Endothelial cell of hepatic sinusoid (primary cell): ENCODE measurements around the gene OR1A2.
"Not testable (repeated sequence)": the region's sequence is repeated elsewhere in the genome, so short reads cannot be mapped to it uniquely, and the experiment has no call there.

Experiments
- in situ Hi-C: cut with HindIII; loops from 2 replicates; pipeline ENCODE4 v1.10.0; 2017; ENCODE audit warnings: low sequenced_read_pairs

The OR1A2 gene

GRCh38 chr17:3197219-3197618, at the start of gene OR1A2:
Gene OR1A2, plus strand, starts transcription at chr17:3197519. Its CDS starts 0 bp downstream, at chr17:3197519.
- in situ Hi-C loops: no loop called here

- in situ Hi-C loops: no loop called here
Observed at GRCh38 chr17:3157218-3157617, 40.1 kb upstream of the OR1A2 start.

GRCh38 chr17:3167574-3167973, 29.7 kb upstream of the OR1A2 start:
- in situ Hi-C loops: no loop called here

GRCh38 chr17:3189961-3190360, 7.4 kb upstream of the OR1A2 start:
- in situ Hi-C loops: no loop called here

- in situ Hi-C loops: no loop called here
Observed at GRCh38 chr17:3207367-3207766, 10.0 kb downstream of the OR1A2 start, which contains the start of gene OR1A1. Gene OR1A1, plus strand, starts transcription at chr17:3207667. Its CDS starts 7,954 bp downstream, at chr17:3215621.

- in situ Hi-C loops: no loop called here
Observed at GRCh38 chr17:3208484-3208883, 11.2 kb downstream of the OR1A2 start.

GRCh38 chr17:3213001-3213400, 15.7 kb downstream of the OR1A2 start:
- in situ Hi-C loops: no loop called here

GRCh38 chr17:3213587-3213986, 16.3 kb downstream of the OR1A2 start:
- in situ Hi-C loops: no loop called here

GRCh38 chr17:3219978-3220377, 22.7 kb downstream of the OR1A2 start:
- in situ Hi-C loops: not testable (repeated sequence)

- in situ Hi-C loops: no loop called here
Observed at GRCh38 chr17:3221850-3222249, 24.5 kb downstream of the OR1A2 start.

GRCh38 chr17:3222505-3222904, 25.2 kb downstream of the OR1A2 start:
- in situ Hi-C loops: no loop called here

- in situ Hi-C loops: not testable (repeated sequence)
Observed at GRCh38 chr17:3224721-3225352, 27.5 kb downstream of the OR1A2 start.

- in situ Hi-C loops: not testable (repeated sequence)
Observed at GRCh38 chr17:3232300-3232699, 35.0 kb downstream of the OR1A2 start.

- in situ Hi-C loops: not testable (repeated sequence)
Observed at GRCh38 chr17:3238685-3239084, 41.4 kb downstream of the OR1A2 start.

- in situ Hi-C loops: not testable (repeated sequence)
Observed at GRCh38 chr17:3241044-3241443, 43.7 kb downstream of the OR1A2 start.

- in situ Hi-C loops: not testable (repeated sequence)
Observed at GRCh38 chr17:3244841-3245240, 47.5 kb downstream of the OR1A2 start.
